ENCODE results near the gene PRELID1. TPM values are rescaled to one million over a fixed set of nuclear protein-coding genes. Genes with fewer than 3 reads are reported as not detected.

Gene PRELID1
- polyA plus RNA-seq, 3 donors from 2014 or later = 345 to 494 (median 375) TPM

GRCh38 chr5:177354256-177354655 is 50.7 kb downstream of the PRELID1 start:
- peaks cover 70 to 74% of the 10 kb centered on the region in 2 donors for H3K4me1 Mint-ChIP-seq
- H3K27me3 Mint-ChIP-seq (ENCODE audit: low read depth in 3 of 3) = peaks cover 6 to 21% (median 15%) of the 10 kb centered on the region in 3 donors
- no peak overlapping the region for H3K27ac Mint-ChIP-seq
- H3K36me3 Mint-ChIP-seq = peaks cover 0 to 3% (median under 1%) of the 10 kb centered on the region in 3 donors
- no peaks in the 10 kb centered on the region for H3K9me3 Mint-ChIP-seq
- H3K4me3 Mint-ChIP-seq = no peak overlapping the region
- DNase-seq = no peak

GRCh38 chr5:177354711-177355110 is 51.1 kb downstream of the PRELID1 start:
- no peak overlapping the region for H3K4me3 Mint-ChIP-seq

GRCh38 chr5:177355162-177355867 is 51.7 kb downstream of the PRELID1 start:
- Mint-ChIP-seq H3K4me1 (peaks cover 70 to 74% of the 10 kb centered on the region in 2 donors), H3K9me3 (no peaks in the 10 kb centered on the region), H3K27ac (peak overlapping the region in 2 of 6 donors; percentile 8 to 43), H3K4me3 (no peak overlapping the region), H3K36me3 (no peaks in the 10 kb centered on the region), H3K27me3 (ENCODE audit: low read depth in 3 of 3) (peaks cover 6 to 21% (median 15%) of the 10 kb centered on the region in 3 donors)
- DNase-seq = no peak

More at GRCh38 chr5:177354711-177355110, 51.1 kb downstream of the PRELID1 start:
- no peak for DNase-seq
- Mint-ChIP-seq H3K27me3 (ENCODE audit: low read depth in 3 of 3) (peaks cover 6 to 21% (median 15%) of the 10 kb centered on the region in 3 donors), H3K27ac (peak overlapping the region in 3 of 6 donors; percentile 2 to 76 (median 43)), H3K9me3 (no peaks in the 10 kb centered on the region), H3K36me3 (peaks cover 0 to 2% (median 0%) of the 10 kb centered on the region in 3 donors), H3K4me1 (peaks cover 70 to 74% of the 10 kb centered on the region in 2 donors)

GRCh38 chr5:177355868-177356168 is 52.2 kb downstream of the PRELID1 start:
- Mint-ChIP-seq H3K4me1 (peaks cover 65 to 71% of the 10 kb centered on the region in 2 donors), H3K9me3 (no peaks in the 10 kb centered on the region), H3K36me3 (no peaks in the 10 kb centered on the region), H3K27me3 (ENCODE audit: low read depth in 3 of 3) (peaks cover 6 to 21% (median 15%) of the 10 kb centered on the region in 3 donors), H3K27ac (peak overlapping the region in 2 of 6 donors; percentile 35 to 74), H3K4me3 (no peak overlapping the region)
- DNase-seq = no peak

Other genes starting within 250 kb of the PRELID1 start
- gene FGFR4, start 216.9 kb upstream of the PRELID1 start, polyA plus RNA-seq = not detected
- gene NSD1, start 170.0 kb upstream of the PRELID1 start, polyA plus RNA-seq = 10 to 100 TPM; 17.3 to 92.9 (median 19.7) TPM
- gene RAB24, start 80 bp upstream of the PRELID1 start, polyA plus RNA-seq = 10 to 100 TPM; 39.7 to 80.2 (median 45.8) TPM
- 1 to 10 TPM; 2.1 to 4.2 (median 4.1) TPM for gene MXD3, start 8.1 kb downstream of the PRELID1 start, polyA plus RNA-seq
- 100 to 1,000 TPM; 316 to 441 (median 409) TPM for gene LMAN2, start 47.9 kb downstream of the PRELID1 start, polyA plus RNA-seq
- gene RGS14, start 54.1 kb downstream of the PRELID1 start, polyA plus RNA-seq = 10 to 100 TPM; 27.1 to 64.5 (median 33.8) TPM
- under 1 TPM in 2 of 3 donors, not detected in 1; 0.26 to 0.34 TPM for gene SLC34A1, start 80.6 kb downstream of the PRELID1 start, polyA plus RNA-seq
- not detected for gene PFN3, start 96.9 kb downstream of the PRELID1 start, polyA plus RNA-seq
- 1 to 10 TPM in 2 of 3 donors, not detected in 1; 1.3 to 2.3 TPM for gene F12, start 105.8 kb downstream of the PRELID1 start, polyA plus RNA-seq
- gene GRK6, start 122.9 kb downstream of the PRELID1 start, polyA plus RNA-seq = 100 to 1,000 TPM; 102 to 129 (median 103) TPM
- gene PRR7, start 143.0 kb downstream of the PRELID1 start, polyA plus RNA-seq = 10 to 100 TPM in 2 of 3 donors, 1 to 10 TPM in 1; 9.6 to 25.4 (median 17.5) TPM
- gene DBN1, start 169.8 kb downstream of the PRELID1 start, polyA plus RNA-seq = 1 to 10 TPM in 2 of 3 donors, under 1 TPM in 1; 0.93 to 4.2 (median 2.8) TPM
- 1 to 10 TPM; 1.1 to 3.3 (median 2.3) TPM for gene PDLIM7, start 193.8 kb downstream of the PRELID1 start, polyA plus RNA-seq
- gene DOK3, start 206.0 kb downstream of the PRELID1 start, polyA plus RNA-seq = 1 to 10 TPM in 1 of 3 donors, under 1 TPM in 1, not detected in 1; 0.48 to 1.3 TPM
- gene DDX41, start 213.2 kb downstream of the PRELID1 start, polyA plus RNA-seq = 10 to 100 TPM; 20.0 to 62.6 (median 46.4) TPM